Hematopoietic multipotent progenitor cell treated with erythropoietin and hydrocortisone succinate and interleukin-3 and kit ligand, for 15 days (in vitro differentiated cells): ENCODE measurements around the gene SPHK1.

ENCODE experiments used
- DNase-seq: peaks from one replicate; pipeline ENCODE4 v3.0.0-alpha.2; 2015; ENCODE audit warnings: low spot score

The SPHK1 gene

GRCh38 chr17:76363107-76363842 is 21.1 kb upstream of the SPHK1 start:
- no peak for DNase-seq

GRCh38 chr17:76365256-76365903 is 19.0 kb upstream of the SPHK1 start:
- DNase-seq = no peak

DNA sequence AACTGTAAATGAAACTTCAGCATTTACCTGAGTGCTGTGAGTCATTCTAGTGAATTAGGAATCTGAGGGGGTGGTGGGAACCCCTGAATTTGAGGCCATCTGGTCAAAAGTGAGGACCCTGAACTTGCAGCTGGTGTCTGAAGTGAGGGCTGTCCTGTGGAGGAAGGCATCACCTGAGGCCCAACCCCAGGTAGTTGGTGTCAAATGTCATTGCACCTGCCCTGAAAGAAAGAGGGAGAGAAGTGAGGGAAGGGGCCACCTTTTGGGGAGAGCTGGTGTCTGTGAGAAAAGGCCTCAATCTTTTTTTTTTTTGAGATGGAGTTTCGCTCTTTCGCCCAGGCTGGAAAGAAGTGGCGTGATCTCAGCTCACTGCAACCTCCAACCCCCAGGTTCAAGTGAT is 18.2 kb upstream of the SPHK1 start:
- DNase-seq = no peak

DNA sequence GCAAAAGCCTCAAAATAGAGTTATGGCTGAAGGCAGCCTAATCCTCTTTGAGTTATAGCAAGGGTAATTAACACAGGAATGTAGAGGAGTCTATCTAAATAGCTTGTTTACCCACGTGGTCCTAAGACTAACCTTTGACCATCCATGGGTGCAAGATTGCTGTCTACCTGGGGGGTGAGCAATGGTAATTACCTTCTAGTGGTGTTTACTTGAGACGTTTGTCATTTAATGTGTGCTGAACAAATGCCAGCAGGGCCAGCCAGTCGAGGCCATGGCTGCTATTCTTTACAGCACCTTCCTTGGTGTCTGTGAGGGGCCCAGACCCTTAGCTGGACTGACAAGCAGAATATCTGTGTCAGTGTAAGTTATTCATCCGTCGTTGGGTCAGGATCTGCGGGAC is 16.8 kb upstream of the SPHK1 start:
- DNase-seq = no peak

- DNase-seq = no peak
Observed at GRCh38 chr17:76368545-76368944, 15.9 kb upstream of the SPHK1 start.

GRCh38 chr17:76369379-76369778 is 15.0 kb upstream of the SPHK1 start:
- no peak for DNase-seq

DNA sequence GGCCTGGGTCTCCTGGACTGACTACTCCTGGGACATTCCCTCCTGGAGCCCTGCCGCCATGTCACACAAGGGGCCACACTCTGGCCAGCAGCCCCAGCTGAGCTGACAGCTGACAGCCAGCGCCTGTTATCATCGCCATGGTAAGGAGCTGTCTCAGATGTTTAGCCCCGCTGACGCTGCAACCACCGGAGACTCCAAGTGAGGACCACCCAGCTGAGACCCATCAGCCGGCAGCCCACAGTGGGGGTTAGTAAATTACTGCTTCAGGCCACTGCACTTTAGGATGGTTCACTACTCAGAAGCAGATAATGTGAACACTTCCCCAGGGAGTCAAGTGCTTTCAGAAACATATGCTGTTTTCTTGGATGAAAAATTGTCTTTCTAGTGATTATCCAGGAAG is 14.6 kb upstream of the SPHK1 start:
- no peak for DNase-seq

- DNase-seq = no peak
Observed at GRCh38 chr17:76370261-76370993, 14.0 kb upstream of the SPHK1 start.

GRCh38 chr17:76371656-76372628 is 12.5 kb upstream of the SPHK1 start:
- DNase-seq = no peak

GRCh38 chr17:76376318-76377133 is 7.9 kb upstream of the SPHK1 start:
- DNase-seq = no peak

GRCh38 chr17:76378548-76379274 is 5.7 kb upstream of the SPHK1 start:
- no peak for DNase-seq

DNA sequence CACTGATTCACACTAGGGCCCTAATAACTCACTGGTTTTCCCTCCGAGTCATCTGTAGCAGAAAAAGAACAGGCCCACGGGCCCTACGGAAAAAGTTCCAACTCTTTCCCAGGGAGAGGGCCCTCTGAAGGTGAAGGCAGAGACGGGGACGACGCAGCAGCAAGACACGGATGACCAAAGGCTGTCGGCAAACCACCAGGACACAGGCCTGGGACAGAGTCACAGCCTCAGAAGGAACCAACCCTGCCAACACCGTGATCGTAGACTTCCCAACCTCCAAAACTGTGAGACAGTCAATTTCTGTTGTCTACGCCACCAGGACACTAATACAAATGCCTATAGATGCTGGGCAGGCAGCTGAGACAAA is 5.2 kb upstream of the SPHK1 start:
- DNase-seq = no peak

DNA sequence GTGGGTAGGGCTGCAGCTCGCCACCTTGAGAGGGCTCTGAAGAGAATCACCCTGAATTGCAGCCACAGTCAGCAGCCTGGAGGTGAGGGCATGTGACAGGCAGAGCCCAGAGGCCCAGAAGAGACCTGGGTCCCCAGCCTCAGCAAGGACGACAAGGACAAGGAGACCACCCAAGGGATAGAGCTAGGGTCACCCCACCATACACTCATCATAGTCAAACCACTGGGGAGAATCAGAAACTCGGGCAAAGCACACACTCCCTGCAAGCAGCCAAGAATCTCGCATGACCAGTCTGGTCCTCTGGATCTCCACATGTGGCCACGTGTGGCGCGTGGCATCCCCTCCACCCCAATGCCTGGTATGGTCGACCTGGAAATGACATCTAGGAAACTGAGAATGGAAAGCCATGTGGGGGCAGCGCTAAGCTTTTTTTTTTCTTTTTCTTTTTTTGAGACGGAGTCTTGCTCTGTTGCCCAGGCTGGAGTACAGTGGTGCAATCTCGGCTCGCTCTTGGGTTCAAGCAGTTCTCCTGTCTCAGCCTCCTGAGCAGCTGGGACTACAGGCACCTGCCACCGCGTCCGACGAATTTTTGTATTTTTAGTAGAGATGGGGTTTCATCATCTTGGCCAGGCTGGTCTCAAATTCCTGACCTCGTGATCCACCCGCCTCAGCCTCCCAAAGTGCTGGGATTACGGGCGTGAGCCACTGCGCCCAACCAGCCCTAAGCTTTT is 4.6 kb upstream of the SPHK1 start:
- DNase-seq = no peak

- no peak for DNase-seq
Observed at GRCh38 chr17:76381633-76382350, 2.6 kb upstream of the SPHK1 start.

GRCh38 chr17:76382351-76382802 is 2.0 kb upstream of the SPHK1 start:
- DNase-seq = no peak

- peak; percentile 58 for DNase-seq
Observed at GRCh38 chr17:76382803-76383545, 1.4 kb upstream of the SPHK1 start.

GRCh38 chr17:76383546-76384221 is 725 bp upstream of the SPHK1 start:
- DNase-seq = peak; percentile 54
